MM.1S (cell line): ENCODE measurements around the gene GALNT15.

Experiments
- CTCF ChIP-seq: fragments of 300-600 bp; sonication (generic); IDR thresholded peaks from 2 replicates; pipeline ENCODE4 v1.5.1; 2016; ENCODE audit warnings: antibody characterized with exemption, low read length, mixed read lengths
- EZH2 ChIP-seq: fragments of 300-600 bp; sonication (generic); optimal IDR thresholded peaks from 2 replicates; pipeline ENCODE3; 2017; ENCODE audit warnings: low read depth, mild to moderate bottlenecking, antibody characterized with exemption, low read length, mixed read lengths

GRCh38 chr3:16239780-16240179, 65.3 kb downstream of the GALNT15 start:
- TF ChIP-seq CTCF (no peak), EZH2 (no peak)
